Transverse colon (tissue), 4 donors: ENCODE data around the gene PCDHGA1.

Experiments
- POLR2A ChIP-seq: fragments of 450-650 bp; IDR thresholded peaks from one replicate; pipeline ENCODE4 v1.6.1; 2016; ENCODE audit warnings: antibody characterized with exemption, mild to moderate bottlenecking, moderate library complexity
- POLR2AphosphoS5 ChIP-seq, 3 donors: sonication (generic); formaldehyde crosslinking; IDR thresholded peaks; one replicate each; pipeline ENCODE4 v1.6.1; 2016; ENCODE audit warnings: antibody characterized with exemption in 3 of 3
- TF ChIP-seq, protein P1 (sequence below), 5 experiments: fragments of 200-600 bp in 3 of 5; fragments of 450-650 bp in 2 of 5; sonication (generic) in 3 of 5; IDR thresholded peaks; 1 replicate in 2 of 5; 2 replicates in 3 of 5; pipeline ENCODE4 v1.5.1; 2016 to 2017; ENCODE audit warnings: antibody characterized with exemption in 5 of 5, inconsistent platforms in 3 of 5, mild to moderate bottlenecking in 2 of 5, moderate library complexity in 1 of 5

DNA sequence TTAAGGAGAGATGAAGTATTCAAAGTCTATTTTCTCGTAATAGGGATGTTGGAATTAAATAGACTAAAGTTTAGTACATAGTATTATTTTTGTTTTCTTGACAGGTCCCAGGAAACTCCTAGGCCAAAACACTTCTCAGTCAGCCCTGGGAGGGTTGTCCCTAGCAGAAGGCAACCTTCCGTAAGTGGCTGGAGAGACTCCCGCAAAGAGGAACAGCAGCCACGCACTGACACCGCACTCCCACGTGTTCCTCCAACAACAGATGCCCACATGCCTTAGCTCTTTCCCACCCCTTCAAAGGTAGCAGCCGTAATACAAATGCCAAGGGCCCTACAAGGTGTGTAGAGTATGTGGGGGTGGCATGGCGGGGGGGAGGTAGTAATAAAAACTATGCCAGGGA, 187.0 kb downstream of the PCDHGA1 start:
- TF ChIP-seq, protein P1, sequence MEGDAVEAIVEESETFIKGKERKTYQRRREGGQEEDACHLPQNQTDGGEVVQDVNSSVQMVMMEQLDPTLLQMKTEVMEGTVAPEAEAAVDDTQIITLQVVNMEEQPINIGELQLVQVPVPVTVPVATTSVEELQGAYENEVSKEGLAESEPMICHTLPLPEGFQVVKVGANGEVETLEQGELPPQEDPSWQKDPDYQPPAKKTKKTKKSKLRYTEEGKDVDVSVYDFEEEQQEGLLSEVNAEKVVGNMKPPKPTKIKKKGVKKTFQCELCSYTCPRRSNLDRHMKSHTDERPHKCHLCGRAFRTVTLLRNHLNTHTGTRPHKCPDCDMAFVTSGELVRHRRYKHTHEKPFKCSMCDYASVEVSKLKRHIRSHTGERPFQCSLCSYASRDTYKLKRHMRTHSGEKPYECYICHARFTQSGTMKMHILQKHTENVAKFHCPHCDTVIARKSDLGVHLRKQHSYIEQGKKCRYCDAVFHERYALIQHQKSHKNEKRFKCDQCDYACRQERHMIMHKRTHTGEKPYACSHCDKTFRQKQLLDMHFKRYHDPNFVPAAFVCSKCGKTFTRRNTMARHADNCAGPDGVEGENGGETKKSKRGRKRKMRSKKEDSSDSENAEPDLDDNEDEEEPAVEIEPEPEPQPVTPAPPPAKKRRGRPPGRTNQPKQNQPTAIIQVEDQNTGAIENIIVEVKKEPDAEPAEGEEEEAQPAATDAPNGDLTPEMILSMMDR (IDR thresholded peaks at IDR 0.05) = no peak
- TF ChIP-seq POLR2A (no peak), POLR2AphosphoS5 (IDR thresholded peaks at IDR 0.05) (no peak)
